ENCODE data around the gene DNAAF8.
A peak's percentile ranks its signal among the peaks of the same experiment; 100 is the strongest.

Gene DNAAF8

DNA sequence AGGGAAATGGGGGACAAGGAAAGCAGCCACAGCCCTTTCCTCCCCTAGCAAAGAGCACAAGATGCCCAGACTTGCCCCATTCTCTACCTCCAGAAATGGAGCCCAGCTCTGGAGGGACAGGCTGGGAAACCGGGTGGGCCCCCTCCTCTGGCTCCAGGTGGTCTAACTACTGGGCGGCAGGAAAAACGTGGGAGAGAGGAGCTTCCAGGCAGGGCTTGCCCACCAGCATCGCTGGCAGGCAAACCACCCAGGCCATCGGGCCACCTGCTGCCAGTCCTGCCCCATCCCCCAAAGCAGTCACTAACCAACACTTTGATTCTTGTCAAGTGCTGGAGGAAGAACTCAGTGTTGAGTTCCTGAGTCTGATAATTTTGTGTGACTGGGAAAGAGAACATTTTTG lies 15.9 kb upstream of the DNAAF8 start:
- ChIA-PET POLR2A (ENCODE audit: low non-redundant PET) (no interaction called here), CTCF (no interaction called here)
- DNase-seq (ENCODE audit: low spot score): no peak
- peak overlapping the region; percentile 55 for H3K27ac ChIP-seq
- TF ChIP-seq, protein P1, sequence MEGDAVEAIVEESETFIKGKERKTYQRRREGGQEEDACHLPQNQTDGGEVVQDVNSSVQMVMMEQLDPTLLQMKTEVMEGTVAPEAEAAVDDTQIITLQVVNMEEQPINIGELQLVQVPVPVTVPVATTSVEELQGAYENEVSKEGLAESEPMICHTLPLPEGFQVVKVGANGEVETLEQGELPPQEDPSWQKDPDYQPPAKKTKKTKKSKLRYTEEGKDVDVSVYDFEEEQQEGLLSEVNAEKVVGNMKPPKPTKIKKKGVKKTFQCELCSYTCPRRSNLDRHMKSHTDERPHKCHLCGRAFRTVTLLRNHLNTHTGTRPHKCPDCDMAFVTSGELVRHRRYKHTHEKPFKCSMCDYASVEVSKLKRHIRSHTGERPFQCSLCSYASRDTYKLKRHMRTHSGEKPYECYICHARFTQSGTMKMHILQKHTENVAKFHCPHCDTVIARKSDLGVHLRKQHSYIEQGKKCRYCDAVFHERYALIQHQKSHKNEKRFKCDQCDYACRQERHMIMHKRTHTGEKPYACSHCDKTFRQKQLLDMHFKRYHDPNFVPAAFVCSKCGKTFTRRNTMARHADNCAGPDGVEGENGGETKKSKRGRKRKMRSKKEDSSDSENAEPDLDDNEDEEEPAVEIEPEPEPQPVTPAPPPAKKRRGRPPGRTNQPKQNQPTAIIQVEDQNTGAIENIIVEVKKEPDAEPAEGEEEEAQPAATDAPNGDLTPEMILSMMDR (conservative IDR thresholded peaks at IDR 0.05; ENCODE audit: low read depth): no peak

- ChIA-PET CTCF (no interaction called here), POLR2A (ENCODE audit: low non-redundant PET) (no interaction called here)
- H3K27ac ChIP-seq: no peak overlapping the region
- TF ChIP-seq, protein P1 (conservative IDR thresholded peaks at IDR 0.05; ENCODE audit: low read depth): no peak
- no peak for DNase-seq (ENCODE audit: low spot score)
These were observed 11.1 kb upstream of the DNAAF8 start for GRCh38 chr16:4723071-4723767.

DNA sequence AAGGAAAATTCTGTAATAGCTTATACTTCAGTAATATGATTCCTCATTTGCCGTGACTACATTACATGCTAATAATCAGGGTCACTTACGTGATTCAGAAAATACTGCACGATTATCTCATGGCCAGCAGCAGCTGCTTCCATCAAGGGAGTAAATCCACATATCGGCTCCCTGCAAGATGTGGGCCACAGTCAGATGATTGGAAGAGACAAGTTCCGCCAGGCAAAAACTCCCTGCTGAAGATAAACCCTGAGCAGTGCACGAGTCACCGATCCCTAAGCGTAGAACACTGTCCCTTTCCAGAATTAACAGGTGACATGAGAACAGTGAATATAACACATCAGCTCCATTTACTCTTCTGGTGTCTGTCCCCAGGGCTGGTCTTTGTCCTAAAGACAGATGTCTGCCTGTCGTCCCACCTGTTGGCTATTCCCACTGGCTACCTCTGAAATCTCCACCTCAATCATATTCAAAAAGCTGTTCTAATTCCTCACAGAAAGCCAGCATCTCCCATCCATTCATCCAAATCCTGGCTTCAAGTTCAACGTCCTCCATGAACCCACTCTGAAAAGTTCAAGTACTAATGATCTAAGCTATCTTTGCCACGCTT lies 9.6 kb upstream of the DNAAF8 start:
- POLR2A ChIA-PET (ENCODE audit: low non-redundant PET): interaction anchor here (0.6 kb wide), 1 partner anchor 9 kb away, joined by 3 read pairs; the partner anchor contains the start of genes ANKS3 and DNAAF8
- DNase-seq (ENCODE audit: low spot score): no peak
- CTCF ChIA-PET: interaction anchor here (0.6 kb wide), 1 partner anchor 53 kb away, joined by 7 read pairs; no protein-coding TSS in a partner anchor
- H3K27ac ChIP-seq: no peak overlapping the region
- TF ChIP-seq, protein P1 (conservative IDR thresholded peaks at IDR 0.05; ENCODE audit: low read depth): no peak

GRCh38 chr16:4726616-4727015 lies 7.7 kb upstream of the DNAAF8 start:
- H3K27ac ChIP-seq: peak overlapping the region; percentile 2; the same call in 1 of the 2 replicates
- CTCF ChIA-PET: interaction anchor here (0.6 kb wide), 1 partner anchor 1744 kb away, joined by 3 read pairs; no protein-coding TSS in a partner anchor
- TF ChIP-seq, protein P1 (conservative IDR thresholded peaks at IDR 0.05; ENCODE audit: low read depth): no peak
- DNase-seq (ENCODE audit: low spot score): no peak
- POLR2A ChIA-PET (ENCODE audit: low non-redundant PET): no interaction called here

DNA sequence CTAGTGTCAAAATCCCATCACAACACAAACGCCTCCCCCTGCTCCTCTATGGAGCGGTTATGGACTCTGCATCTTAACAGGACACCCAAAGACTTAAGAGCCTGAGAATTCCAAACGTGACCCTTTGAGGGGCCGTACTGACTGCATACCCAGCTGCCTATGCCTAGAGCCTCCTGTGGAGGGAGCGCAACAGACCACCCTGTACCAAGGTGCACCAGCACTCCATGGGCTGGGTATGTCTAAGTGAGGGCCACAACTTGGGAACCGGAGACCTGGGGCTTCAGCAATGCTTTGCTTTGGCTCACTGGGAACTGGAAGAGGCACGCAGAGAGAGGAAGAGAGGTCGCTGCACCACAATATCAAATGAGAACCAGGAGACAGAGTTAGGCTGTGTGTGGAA lies 5.7 kb upstream of the DNAAF8 start:
- TF ChIP-seq, protein P1 (conservative IDR thresholded peaks at IDR 0.05; ENCODE audit: low read depth): no peak
- CTCF ChIA-PET: no interaction called here
- DNase-seq (ENCODE audit: low spot score): no peak
- H3K27ac ChIP-seq: no peak overlapping the region
- POLR2A ChIA-PET (ENCODE audit: low non-redundant PET): no interaction called here

DNA sequence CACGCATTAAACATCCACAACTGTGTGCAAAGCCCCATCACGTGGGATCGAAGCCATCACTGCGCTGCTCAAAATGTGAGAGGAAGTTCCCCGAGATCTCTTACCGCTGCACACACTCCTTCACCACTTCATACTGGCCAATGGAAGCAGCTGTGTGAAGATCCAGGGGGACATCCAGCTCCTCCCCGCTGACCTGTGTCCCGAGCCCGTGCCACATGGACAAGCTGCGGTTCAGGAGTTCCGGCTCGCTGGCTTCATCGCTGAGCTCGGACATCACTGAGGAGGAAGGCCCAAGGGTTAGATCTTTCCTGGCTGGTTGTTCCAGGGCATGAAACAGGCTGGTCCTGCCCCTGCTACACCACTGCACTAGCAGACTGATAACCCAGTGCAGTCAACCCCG lies 4.5 kb upstream of the DNAAF8 start:
- TF ChIP-seq, protein P1 (conservative IDR thresholded peaks at IDR 0.05; ENCODE audit: low read depth): no peak
- no peak overlapping the region for H3K27ac ChIP-seq
- DNase-seq (ENCODE audit: low spot score): no peak
- ChIA-PET CTCF (no interaction called here), POLR2A (ENCODE audit: low non-redundant PET) (no interaction called here)

Data from RWPE1 (cell line).